GM19463 (cell line): Measurements from ENCODE around the gene ATL1.

Experiments
- ATAC-seq: cut with Tn5 transposase; IDR thresholded peaks from one replicate; pipeline ENCODE4 v1.9.1; 2021; ENCODE audit warnings: mild to moderate bottlenecking, moderate library complexity; ENCODE audit not compliant: unreplicated experiment

The ATL1 gene

DNA sequence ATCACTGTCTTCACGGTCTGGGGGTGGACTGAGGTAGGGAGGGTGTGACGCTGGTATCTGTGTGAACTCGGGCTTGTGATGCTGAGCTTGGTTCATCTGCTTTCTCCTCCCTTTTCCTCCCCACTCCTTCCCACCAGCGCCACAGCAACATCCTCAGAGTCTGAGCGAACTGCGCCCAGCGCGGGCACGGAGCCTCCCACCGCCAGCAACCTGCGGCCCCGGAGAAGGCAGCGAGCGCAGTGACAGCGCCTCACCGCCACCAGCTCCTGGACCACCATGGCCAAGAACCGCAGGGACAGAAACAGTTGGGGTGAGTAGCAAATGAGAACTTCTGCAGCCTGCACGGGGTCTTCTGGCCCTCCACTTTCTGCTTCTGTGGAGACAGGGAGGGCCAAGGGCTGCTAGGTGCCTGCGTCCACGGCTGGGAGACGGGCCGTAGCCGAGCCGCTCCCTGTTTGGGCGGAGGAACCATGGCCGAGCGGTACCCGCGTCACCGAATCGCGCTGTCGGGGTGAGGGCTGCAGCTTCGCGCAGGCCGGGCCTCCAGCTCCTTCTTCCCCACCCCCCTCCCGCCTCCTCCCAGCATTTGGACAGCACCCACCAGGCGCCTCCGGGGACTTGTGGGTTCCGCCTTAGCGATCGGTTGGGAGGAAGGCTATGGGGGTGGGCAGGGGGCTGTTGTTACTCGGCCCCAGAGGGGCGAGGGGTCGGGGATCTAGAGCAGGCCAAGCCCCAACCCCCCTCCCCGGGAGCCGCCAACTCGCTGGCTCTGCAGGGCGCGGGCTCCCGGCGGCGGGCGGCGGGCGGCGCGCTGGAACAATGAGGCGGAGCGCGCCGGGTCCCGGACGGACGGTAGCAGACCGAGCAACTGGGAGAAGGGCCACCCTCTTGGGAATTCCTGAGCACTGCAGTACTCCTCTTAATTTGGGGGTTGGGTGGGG is at the start of gene ATL1:
ATL1 (plus strand) TSS at position 156 of the 941 bp plus-strand sequence; CDS start at position 277, 121 bp downstream.
- peak; percentile 48 for ATAC-seq

DNA sequence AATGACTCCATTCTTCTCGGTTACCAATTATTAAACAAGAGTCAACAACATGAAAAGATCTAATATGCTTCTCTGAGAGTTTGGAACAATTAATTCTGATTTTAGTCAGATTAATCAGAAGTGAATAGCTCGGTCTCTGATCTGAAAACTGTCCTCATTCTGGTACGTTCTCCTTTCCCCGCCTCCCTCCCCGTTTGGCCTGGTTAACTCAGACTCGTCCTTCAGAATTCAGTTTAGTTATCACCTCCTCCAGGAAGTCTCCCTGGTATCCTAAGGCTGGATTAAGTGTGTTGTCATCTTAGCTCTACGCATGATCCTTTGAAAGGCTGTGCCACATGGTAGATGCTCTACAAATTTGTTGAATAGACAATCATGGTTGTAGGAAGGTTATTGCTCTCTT is 49.8 kb upstream of the ATL1 start:
- ATAC-seq: no peak

DNA sequence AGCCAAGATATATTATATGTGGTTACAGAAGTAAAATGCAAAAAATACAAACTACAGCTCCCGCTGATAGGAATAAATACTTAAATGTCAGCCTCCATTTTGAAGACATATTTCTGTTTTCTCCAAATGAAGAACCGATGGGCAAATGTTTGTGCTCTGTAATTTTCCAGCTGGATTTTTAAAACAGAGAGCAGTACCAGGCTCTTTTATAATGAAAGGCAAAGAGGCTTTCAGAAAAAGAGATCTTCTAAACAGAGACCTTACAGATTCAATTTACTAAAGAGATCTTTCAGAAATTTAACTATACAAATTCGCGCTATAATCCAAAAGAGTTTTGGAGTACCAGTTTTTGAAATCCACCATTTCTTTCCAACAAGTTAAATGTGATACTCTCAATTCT is 47.5 kb upstream of the ATL1 start:
- no peak for ATAC-seq

DNA sequence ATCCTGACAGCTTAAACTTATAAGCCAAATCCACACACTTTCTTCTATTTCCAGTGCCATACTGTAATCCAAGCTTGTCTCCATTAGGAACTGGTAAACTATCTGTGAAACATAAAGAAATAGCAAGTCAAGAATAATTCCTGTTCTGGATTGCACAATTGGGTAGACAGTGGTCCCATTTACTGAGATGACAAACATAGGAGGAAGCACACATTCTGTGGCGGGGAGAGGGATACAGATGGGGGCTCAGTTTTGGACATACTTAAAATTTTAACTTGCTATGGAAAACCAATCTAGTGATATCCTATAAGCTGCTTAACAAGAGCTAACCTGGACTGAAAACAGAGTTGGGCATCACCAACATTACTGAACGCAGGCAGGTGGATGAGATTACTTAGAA is 43.9 kb upstream of the ATL1 start:
- ATAC-seq: no peak

DNA sequence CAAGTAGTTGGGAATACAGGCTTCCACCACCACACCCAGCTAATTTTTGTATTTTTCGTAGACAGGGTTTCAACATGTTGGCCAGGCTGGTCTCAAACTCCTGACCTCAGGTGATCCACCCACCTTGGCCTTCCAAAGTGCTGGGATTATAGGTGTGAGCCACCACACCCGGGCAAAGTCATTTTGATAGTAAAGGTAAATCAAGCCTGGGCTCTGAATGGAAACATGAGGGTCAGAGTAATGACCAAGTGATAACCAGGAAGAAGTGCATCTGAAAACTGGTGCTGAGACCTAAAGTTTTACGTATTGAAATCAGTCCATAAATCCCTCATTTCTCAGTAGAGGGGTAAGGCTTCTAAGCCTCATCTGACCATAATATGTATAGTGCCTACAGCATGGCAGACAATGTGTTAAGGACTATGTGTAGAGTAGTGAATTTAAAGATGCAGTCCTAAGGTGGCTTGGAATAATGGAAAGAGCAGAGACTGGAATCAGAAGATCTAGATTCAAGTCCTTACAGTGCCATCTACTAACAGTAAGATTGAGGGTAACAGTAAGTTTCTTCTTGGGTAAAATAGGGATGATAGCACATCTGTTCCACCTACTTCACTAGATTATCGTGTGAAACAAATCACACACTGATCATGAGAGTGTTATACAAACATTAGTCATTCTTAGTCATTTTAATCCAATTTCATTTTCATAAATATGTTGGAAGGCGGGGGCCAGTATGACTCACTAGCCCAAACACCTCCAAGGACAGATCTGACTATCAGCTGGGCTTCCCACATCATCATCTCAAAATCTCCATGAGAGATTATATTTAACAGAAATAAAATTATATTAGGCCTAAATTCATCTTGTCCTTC is 38.8 kb upstream of the ATL1 start:
- peak; percentile 73 for ATAC-seq

DNA sequence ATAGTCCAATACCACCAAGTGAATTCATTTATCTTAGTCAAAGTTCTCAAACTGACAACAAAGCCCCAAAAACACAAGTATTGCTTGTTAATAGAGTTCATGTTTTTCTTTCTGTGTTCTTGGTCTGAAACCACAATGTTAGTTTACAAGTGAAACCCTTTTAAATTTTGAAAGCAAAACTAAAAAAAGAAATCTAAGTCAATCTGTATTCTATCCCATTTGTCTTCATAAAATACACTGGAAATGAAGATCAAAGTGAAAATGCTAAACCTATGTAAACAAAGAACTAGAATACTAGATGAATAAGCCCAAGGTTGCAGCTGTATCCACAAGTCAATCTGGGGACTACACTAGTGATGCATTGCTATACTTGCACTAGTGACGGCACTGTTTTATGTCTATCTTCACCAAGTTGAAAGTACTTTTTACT is 38.0 kb upstream of the ATL1 start:
- peak; percentile 46 for ATAC-seq

DNA sequence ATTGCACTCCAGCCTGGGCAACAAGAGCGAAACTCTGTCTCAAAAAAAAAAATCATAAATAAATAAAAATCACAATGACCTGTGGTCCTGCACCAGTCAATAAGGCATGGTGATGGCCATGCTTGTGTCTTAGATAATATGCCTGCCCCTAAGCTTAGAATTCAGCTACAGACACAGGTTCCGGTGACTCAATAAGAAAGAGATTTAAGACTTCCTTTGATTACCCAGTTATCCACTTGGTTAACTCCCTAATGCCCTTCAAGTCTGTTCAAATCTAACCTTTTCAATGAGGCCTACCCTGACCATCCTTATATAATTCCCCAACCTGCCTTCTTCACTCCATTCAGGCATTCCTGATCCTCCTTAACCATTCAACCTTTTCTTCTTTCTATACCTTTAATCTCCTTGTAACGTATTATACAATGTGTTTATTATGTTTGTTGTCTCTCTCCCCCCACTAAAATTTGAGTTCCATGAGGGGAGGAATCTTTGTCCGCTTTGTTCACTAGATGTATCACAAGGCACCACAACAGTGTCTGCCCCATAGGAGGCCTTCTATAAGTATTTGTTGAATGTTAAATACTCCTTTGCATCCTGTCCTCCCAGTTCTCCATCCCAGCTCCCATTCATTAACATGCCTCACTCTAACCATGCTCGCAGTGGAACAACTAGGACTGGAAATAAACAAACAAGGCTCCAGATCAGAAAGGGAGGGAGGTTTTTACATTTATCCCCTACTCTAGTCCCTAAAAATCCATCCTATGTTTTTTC is 36.5 kb upstream of the ATL1 start:
- ATAC-seq: no peak

DNA sequence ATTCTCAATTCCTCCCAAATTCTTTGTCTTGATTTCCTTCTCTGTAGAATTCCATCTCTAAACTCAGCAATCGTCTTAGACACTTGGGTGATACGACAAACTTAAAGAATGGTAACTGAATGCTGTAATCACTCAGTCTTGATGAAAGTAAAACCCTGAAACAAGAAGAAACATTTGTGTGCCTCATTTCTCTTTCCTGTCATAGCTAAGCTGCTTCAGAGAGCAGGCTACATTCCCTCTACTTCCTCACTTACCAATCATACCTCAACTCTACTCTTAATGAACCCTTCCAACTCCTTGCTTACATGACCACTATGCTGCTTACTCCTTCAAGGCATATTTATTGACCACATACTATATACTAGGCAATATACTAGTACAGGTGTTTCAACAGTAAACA is 35.9 kb upstream of the ATL1 start:
- no peak for ATAC-seq

DNA sequence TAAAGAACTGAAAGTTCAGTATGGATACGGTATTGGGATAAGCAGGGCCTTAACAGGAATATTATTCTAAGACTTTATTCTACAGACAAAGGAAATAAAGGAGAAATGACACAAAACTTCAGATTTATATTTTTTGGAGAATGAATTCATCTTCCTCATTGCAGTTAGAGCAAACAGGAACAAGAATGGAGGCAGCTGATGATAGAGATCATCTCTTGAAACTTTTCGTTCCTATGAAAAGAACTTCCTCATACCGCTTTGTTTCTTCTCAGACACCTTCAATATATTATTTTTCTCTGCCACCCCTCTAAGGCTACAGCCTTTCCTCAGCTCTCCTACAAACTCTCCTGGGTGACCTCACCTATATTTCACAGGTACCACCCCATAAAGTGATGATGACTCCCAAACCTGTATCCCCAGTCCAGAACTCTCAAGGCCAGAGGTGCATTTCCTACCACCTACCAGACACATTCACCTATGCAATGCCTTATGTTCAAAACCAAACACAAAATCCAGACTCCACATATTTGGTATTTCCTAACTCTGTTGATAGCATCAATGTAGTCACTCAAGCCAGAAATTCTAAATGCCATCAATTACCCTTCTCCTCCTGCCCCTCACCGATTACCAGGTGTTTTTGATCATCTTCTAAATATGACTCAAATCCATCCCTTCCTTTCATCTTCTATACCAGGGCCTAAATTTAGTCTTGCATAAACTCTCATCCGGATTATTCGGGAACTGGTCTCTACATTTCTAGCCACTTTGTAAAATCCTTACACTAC is 35.0 kb upstream of the ATL1 start:
- no peak for ATAC-seq

DNA sequence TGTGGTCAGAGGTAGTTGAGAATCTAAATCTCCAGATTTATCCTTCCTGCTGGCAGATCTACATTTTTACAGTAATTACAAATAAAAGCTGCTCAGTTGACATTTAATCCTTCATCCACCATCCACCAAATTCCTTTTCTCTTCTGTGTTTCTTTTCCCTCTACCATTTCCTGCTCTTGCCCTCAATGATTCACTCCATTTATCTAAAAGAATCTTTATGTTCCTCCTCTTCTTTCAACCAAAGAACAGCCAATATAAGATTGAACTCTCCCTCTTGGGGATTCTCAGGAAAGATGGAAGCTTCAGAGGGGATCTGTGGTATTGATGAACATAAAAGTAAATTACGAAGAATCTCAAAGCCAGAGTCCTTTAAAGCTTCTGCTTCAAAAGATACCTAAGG is 31.9 kb upstream of the ATL1 start:
- no peak for ATAC-seq

DNA sequence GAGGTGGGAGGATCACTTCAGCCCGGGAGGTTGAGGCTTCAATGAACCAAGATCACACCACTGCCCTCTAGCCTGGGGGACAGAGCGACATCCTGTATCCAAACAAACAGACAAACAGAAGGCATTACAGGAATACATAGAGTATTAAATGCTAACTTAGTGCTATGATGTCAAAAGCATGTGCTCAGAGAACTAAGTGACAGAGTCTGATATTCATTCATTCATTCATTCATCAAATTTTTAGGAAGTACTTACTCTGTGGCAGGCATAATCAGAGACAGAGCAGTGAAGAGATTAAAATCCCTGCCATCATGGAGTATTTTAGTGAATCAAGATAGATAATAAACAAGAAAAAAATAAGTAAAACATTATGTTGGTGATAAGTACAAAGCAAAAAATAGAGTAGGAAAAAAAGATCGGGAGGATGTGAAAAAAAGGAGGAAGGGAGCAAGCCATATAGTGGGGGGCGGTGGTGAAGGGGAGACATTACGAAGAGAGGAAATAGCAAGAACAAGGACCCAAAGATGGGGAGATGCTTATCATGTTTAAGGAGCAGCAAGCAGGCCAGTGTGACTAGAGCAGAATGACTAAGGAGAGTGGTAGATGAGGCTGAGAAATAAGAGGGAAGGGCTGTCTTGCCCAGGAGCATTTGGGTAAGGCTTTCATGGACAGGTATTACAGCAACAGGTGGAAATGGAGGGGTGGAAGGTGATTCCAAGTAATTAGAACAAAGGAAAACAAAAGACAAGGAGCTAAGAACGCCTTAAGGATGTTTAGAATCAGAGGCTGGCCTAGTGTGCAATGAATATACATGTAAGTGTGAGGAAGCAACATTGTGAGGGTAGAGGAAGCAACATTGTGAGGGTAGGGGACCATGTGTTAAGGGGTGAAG is 30.4 kb upstream of the ATL1 start:
- no peak for ATAC-seq

DNA sequence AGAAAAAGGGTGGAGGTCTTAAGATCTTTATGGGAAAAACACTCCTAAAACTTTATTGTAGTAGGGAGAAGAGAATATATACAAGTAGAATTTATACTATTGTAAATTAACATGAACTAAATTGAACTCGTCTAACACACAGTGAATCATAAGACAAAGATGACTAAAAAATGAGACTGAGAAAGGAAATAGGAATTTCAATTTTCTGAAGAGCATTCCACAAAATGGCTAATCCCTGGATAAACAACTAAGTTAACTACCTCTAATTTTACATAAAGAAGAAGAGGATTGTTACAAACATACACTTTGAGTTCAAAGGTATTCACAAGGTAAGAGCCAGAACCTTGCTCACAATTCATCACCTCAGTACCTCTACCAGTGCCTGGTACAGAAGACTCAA is 29.6 kb upstream of the ATL1 start:
- no peak for ATAC-seq

DNA sequence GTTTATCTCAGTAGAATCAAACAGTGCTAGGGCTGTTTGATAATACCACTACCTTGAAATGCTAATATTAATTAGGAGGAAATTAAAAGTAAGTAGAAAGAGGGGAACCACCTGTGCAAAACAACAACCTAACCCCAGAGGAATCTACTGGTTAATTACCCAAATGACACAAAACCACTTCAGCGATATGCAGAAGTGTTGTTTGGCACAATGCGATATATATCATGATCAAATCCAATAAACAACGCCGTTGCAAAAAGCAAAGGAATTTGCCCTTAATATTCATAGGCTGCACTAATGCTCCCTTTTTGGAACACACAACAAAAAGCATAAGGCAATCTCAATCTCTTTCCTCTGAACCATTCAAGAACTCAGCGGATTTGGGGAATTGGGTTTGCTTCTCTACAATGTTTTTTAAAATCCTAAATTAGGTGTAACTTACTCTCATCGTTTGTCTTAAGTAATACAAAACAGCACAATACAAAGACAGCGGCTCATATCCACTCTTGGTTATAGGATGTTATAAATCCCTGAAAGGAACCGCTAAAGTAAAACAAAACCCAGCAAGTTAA is 29.1 kb upstream of the ATL1 start:
- ATAC-seq: no peak

DNA sequence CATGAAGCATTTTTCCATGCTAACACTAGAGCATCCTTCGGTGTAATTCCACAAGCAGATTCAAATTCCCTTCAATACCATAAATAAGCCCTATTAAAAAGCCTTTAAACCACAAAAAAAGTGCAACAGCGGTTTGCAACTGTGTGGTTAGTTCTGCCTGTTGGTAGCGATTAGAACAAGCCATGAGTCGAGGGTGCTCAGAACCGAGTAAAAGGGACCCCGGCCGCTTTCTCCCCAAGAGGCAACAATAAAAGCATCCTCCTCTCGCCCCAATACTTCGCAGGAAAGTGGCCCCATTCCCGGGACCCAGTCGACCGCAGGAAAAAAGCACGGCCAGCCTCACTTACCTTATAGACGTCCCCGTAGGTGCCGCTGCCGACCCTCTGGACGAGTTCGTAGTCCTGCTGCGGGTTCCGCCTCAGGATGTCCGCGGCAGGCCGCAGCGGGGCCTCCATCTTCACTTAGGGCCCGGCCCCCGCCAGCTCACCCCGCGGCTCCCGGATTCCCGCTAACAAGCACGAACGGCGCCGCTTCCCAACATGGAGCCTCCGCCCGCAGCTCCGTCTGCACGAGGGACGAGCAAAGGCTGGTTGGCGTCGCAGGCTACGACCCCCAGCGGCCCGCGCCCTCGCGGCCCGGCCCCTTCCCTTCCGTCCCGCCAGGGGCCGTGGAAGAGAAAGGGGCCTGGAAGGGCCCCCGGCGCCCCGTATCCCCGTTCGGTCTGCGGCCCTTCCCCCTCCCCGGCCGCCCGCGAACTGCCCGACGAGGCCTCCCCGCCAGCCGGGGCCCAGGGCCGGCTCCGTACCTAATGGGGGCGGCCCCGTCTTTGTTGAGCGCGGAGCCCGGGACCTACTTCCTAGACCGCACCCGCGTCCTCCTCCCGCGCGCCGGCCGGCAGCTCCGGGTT is 28.1 kb upstream of the ATL1 start:
- ATAC-seq: peak; percentile 12

DNA sequence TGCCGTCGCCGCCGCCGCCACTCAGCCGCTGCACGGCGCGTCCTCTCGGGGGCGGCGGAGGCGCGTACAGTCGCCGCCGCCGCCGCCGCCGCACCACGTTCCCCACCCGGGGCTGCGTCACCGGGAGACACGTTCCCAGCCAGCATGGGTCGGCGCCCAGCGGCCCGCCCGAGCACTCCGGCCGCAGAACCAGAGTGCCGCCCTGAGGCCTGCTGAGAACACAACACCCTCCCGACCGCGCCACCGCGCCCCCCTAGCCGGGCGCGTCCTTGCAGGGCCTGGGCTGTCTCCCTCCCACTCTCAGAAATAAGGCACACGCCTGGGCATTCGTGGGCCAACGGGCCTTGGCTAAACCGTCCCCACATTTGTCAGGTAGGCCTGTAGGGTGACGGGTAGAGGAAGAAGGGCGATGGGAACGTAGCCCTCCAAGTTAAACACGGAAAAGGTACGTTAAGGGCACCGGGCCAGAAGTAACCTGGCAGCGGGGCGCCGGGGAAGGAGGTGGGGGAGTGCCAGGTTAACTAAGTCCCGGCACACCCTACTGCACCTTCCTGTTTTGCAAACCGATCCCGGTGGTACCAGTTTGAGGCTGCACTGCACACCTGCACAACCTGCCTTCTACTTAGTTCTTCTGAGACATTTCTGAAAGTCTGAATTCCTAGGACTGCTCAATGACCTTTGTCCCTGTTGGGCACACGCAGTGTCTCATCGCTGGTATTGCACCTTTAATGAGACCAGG is 27.3 kb upstream of the ATL1 start, which contains the start of gene MAP4K5:
MAP4K5 (minus strand) TSS at position 68 of the 739 bp plus-strand sequence. CDS start 520 bp downstream, outside the sequence.
- ATAC-seq: peak; percentile 95

DNA sequence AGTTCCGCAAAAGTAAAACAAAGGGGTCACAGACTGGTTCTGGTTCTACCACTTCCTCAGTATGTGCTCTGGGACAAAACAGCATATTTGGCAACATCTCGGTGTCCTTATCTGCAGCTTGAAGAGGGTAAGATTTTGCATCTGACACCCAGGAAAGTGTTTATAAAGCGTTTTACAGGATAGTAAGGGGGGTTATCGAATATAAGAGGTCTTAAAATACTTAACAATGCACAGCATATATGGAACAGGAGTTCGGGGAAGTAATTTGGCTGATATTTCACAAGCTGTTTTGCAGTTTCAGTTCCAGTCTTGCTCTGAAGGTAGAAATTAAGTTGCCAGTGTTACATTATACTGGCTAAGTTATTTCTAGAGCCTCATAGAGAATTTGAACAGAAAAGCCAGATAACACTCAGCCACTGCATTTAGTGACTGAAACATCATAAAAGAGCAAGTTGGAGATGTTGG is 26.7 kb upstream of the ATL1 start:
- peak; percentile 6 for ATAC-seq

DNA sequence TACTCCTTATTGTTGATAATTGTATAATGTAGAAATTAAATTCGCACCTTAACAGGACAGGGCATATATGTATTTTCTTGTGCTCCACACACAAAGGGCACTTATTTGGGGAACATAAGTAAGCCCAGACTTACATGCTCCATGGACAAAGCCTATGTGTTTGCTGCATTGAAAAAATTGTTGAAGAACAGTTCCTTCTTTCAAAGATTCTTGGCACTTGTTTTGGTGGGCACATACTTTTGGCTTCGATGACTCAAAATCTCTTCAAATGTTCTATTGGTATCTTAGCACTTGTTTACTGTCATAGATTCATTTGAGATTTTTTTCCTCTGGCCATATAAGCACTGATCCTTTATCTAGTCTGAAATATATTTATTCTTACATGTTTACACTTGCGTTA is 26.1 kb upstream of the ATL1 start:
- no peak for ATAC-seq
